ENCODE data around the gene HMGB1.

The HMGB1 gene

DNA sequence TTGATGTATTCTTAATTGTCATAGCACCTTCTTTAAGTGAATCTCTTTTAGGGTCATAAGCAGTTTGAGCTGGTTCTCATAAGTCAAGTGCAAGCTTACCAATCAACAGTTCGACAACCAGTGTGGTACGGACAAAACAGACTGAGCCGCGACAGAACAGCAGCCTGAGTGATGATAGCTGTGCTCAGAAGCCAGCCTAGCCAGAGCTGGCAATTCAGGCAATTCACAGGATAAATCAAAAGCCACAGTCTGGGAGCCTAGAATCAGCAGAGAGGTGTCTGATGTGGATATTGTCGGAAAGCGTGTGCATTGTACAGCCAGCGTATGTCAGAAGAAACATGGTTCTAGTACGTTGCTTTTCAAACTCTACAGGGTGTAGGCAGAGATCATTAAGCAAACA is 28.6 kb downstream of the HMGB1 start:
- Histone ChIP-seq H3K4me3 (ENCODE audit: low read depth in 1 of 2, low read length in 2 of 2) (no peak overlapping the region), H3K27me3 (ENCODE audit: control insufficient read depth in 1 of 2, insufficient read depth in 2 of 2, low read length in 2 of 2) (no peaks in the 10 kb centered on the region)

DNA sequence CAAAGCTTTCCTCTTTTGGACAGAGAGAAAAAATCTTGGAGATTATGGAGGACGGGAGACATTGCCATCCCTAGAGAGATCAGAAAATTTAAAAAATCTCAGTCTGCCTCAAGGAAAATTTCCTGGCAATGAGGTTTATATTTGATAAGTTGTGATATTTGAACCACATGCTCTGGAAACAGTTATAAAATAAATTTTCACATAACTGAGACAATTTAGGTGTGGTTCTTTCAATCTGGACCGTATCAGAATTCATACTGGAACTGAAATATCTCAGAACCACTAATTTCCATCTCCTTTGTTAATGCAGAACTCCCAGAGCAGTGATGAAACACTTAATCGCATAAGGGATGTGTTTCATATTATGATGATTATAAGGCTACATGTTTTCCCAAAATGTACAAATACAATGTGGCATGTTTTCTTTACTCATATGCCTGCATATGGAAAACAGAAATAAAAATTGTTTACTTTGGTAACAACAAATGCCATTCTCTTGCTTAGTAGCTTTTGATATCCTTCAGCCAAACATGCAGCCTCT is 29.8 kb downstream of the HMGB1 start:
- Histone ChIP-seq H3K9me3 (ENCODE audit: control insufficient read depth in 1 of 2, low read length in 2 of 2) (no peaks in the 10 kb centered on the region), H3K4me3 (ENCODE audit: low read depth in 1 of 2, low read length in 2 of 2) (no peak overlapping the region), H3K9ac (ENCODE audit: low read depth in 1 of 2, low read length in 2 of 2) (no peak overlapping the region), H3K27ac (ENCODE audit: low read depth, low read length) (no peak overlapping the region), H3K4me1 (ENCODE audit: control insufficient read depth in 1 of 2, insufficient read depth in 2 of 2, low read length in 2 of 2) (no peaks in the 10 kb centered on the region), H3K36me3 (ENCODE audit: control insufficient read depth in 1 of 2, insufficient read depth in 2 of 2, low read length in 2 of 2) (no peaks in the 10 kb centered on the region), H3K27me3 (ENCODE audit: control insufficient read depth in 1 of 2, insufficient read depth in 2 of 2, low read length in 2 of 2) (no peaks in the 10 kb centered on the region)

More for the DNA sequence above, 28.6 kb downstream of the HMGB1 start:
- Histone ChIP-seq H3K9me3 (ENCODE audit: control insufficient read depth in 1 of 2, low read length in 2 of 2) (no peaks in the 10 kb centered on the region), H3K36me3 (ENCODE audit: control insufficient read depth in 1 of 2, insufficient read depth in 2 of 2, low read length in 2 of 2) (no peaks in the 10 kb centered on the region), H3K27ac (ENCODE audit: low read depth, low read length) (no peak overlapping the region), H3K9ac (ENCODE audit: low read depth in 1 of 2, low read length in 2 of 2) (no peak overlapping the region), H3K4me1 (ENCODE audit: control insufficient read depth in 1 of 2, insufficient read depth in 2 of 2, low read length in 2 of 2) (no peaks in the 10 kb centered on the region)

DNA sequence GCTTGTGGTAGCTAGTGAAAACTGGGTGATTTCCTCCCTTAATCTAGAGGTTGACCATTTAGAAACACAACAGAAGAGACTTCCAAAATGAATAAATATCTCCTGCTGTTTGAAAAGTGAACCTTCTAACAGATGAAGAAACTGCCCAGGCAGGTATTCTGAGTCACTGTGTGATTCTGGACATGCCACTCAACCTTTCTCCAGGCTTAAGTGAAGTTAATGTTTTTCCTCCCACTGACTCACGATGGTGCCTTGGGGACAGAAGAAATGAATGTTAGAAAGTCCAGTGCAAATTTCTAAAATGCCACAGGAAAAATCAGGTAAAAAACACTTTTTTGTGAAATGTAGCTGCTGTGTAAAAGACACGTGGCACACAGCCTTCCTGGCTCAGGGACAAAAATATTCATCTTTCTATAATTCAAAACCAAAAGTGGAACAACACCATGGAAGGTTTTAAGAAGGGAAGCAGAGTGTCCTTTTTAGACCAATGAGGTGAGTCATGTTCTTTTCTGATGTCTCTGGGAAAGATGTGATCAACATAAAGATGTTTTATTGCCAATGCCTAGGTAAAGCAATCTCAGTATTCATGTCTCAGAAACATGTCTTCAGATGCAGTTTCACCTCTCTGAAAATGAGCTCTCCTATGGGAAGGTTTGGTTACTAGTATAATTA is 34.3 kb downstream of the HMGB1 start:
- no peaks in the 10 kb centered on the region for H3K27me3 ChIP-seq (ENCODE audit: control insufficient read depth in 1 of 2, insufficient read depth in 2 of 2, low read length in 2 of 2)
- no peak overlapping the region for H3K4me3 ChIP-seq (ENCODE audit: low read depth in 1 of 2, low read length in 2 of 2)
- H3K9me3 ChIP-seq (ENCODE audit: control insufficient read depth in 1 of 2, low read length in 2 of 2), result no peaks in the 10 kb centered on the region
- no peaks in the 10 kb centered on the region for H3K4me1 ChIP-seq (ENCODE audit: control insufficient read depth in 1 of 2, insufficient read depth in 2 of 2, low read length in 2 of 2)
- no peak overlapping the region for H3K9ac ChIP-seq (ENCODE audit: low read depth in 1 of 2, low read length in 2 of 2)
- H3K27ac ChIP-seq (ENCODE audit: low read depth, low read length), result no peak overlapping the region
- no peaks in the 10 kb centered on the region for H3K36me3 ChIP-seq (ENCODE audit: control insufficient read depth in 1 of 2, insufficient read depth in 2 of 2, low read length in 2 of 2)

DNA sequence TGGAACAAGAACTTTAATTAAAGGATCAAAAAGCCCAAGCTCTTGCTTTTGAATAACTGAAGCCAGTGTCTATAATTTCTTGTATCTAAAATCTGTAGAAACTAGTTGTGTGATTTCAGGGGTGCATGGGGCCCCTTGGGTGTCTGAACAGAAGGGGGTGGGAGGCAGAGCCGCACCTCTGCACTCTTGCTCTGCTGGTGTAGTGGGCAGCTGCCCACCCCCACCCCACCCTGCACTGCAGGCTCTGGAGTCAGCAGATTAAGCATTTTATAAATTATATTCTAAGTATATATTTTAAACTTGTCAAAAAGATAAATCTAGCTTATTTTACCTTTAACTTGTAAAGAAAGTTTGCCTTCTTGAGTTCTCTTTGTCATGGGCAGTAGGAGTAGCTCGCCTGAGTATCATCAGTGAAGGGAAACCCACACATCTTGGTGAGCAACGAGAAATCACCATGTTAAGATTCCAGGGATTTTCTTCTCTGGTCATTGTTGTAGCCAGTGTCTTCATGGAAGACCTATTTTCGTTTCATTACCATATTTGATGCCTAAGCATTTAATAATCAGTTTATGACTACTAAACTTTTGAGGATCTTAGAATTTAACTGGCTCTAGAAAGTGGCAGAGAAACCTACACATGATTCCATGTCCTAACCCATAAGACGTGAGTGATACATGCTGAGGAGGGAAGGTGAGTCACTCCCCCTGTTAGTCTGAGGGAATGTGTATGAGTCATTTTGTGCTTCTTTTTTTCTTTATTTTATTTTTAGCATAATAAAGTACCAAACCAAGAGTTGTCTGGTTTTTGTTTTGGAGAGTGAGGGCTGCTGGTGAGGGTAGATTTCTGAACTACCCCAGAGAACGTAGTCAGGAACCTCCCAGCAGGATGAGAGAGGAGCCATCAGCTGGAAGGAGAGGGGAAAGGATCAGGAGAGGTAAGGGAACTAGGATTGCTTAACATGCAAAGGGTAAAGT is 35.7 kb downstream of the HMGB1 start:
- no peaks in the 10 kb centered on the region for H3K9me3 ChIP-seq (ENCODE audit: control insufficient read depth in 1 of 2, low read length in 2 of 2)
- no peak overlapping the region for H3K9ac ChIP-seq (ENCODE audit: low read depth in 1 of 2, low read length in 2 of 2)
- no peaks in the 10 kb centered on the region for H3K27me3 ChIP-seq (ENCODE audit: control insufficient read depth in 1 of 2, insufficient read depth in 2 of 2, low read length in 2 of 2)
- H3K36me3 ChIP-seq (ENCODE audit: control insufficient read depth in 1 of 2, insufficient read depth in 2 of 2, low read length in 2 of 2), result no peaks in the 10 kb centered on the region
- no peak overlapping the region for H3K4me3 ChIP-seq (ENCODE audit: low read depth in 1 of 2, low read length in 2 of 2)
- no peak overlapping the region for H3K27ac ChIP-seq (ENCODE audit: low read depth, low read length)
- H3K4me1 ChIP-seq (ENCODE audit: control insufficient read depth in 1 of 2, insufficient read depth in 2 of 2, low read length in 2 of 2), result no peaks in the 10 kb centered on the region

DNA sequence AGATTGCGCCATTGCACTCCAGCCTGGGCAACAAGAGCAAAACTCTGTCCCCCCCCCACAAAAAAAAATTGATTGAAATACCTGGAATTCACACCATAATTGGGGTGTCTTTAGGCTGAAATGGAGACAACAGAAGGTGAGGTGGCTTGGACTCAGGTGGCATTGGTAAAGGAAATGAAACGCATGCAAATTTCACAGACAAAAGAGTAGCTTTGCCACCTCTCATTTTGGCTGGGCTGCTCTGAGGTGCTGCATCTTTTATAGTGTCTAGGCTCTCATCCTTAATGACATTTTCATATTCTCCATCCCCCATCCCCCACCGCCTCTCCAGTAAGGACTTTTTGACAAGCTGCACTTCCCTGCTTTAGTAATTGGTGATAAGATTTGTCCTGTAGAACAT is 36.5 kb downstream of the HMGB1 start:
- Histone ChIP-seq H3K9me3 (ENCODE audit: control insufficient read depth in 1 of 2, low read length in 2 of 2) (no peaks in the 10 kb centered on the region), H3K4me1 (ENCODE audit: control insufficient read depth in 1 of 2, insufficient read depth in 2 of 2, low read length in 2 of 2) (no peaks in the 10 kb centered on the region), H3K27me3 (ENCODE audit: control insufficient read depth in 1 of 2, insufficient read depth in 2 of 2, low read length in 2 of 2) (no peaks in the 10 kb centered on the region), H3K9ac (ENCODE audit: low read depth in 1 of 2, low read length in 2 of 2) (no peak overlapping the region), H3K36me3 (ENCODE audit: control insufficient read depth in 1 of 2, insufficient read depth in 2 of 2, low read length in 2 of 2) (no peaks in the 10 kb centered on the region), H3K4me3 (ENCODE audit: low read depth in 1 of 2, low read length in 2 of 2) (no peak overlapping the region), H3K27ac (ENCODE audit: low read depth, low read length) (no peak overlapping the region)

DNA sequence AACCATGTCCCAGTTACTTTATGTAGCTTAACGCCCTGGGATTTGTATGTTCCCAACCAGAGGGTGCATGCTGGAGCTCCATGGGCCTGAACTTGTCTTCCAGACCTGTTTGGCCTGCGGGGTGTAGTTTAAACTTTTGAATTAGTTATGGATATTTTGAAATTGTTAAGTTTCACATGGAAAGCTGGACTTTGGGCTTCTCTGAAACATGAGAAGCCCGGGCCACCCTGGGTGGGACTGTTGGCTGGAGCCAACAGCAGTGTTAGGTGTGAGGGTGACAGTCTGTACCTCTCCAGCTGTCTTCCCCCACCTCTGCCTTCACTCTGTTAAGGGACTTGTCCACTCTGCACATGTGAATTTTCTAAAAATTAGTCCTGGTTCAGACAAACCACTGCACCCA is 41.8 kb downstream of the HMGB1 start:
- no peak overlapping the region for H3K9ac ChIP-seq (ENCODE audit: low read depth in 1 of 2, low read length in 2 of 2)
- no peaks in the 10 kb centered on the region for H3K9me3 ChIP-seq (ENCODE audit: control insufficient read depth in 1 of 2, low read length in 2 of 2)
- no peaks in the 10 kb centered on the region for H3K27me3 ChIP-seq (ENCODE audit: control insufficient read depth in 1 of 2, insufficient read depth in 2 of 2, low read length in 2 of 2)
- no peak overlapping the region for H3K4me3 ChIP-seq (ENCODE audit: low read depth in 1 of 2, low read length in 2 of 2)
- no peaks in the 10 kb centered on the region for H3K36me3 ChIP-seq (ENCODE audit: control insufficient read depth in 1 of 2, insufficient read depth in 2 of 2, low read length in 2 of 2)
- peaks cover 8 to 13% of the 10 kb centered on the region in 2 donors for H3K4me1 ChIP-seq (ENCODE audit: control insufficient read depth in 1 of 2, insufficient read depth in 2 of 2, low read length in 2 of 2)
- H3K27ac ChIP-seq (ENCODE audit: low read depth, low read length), result no peak overlapping the region

DNA sequence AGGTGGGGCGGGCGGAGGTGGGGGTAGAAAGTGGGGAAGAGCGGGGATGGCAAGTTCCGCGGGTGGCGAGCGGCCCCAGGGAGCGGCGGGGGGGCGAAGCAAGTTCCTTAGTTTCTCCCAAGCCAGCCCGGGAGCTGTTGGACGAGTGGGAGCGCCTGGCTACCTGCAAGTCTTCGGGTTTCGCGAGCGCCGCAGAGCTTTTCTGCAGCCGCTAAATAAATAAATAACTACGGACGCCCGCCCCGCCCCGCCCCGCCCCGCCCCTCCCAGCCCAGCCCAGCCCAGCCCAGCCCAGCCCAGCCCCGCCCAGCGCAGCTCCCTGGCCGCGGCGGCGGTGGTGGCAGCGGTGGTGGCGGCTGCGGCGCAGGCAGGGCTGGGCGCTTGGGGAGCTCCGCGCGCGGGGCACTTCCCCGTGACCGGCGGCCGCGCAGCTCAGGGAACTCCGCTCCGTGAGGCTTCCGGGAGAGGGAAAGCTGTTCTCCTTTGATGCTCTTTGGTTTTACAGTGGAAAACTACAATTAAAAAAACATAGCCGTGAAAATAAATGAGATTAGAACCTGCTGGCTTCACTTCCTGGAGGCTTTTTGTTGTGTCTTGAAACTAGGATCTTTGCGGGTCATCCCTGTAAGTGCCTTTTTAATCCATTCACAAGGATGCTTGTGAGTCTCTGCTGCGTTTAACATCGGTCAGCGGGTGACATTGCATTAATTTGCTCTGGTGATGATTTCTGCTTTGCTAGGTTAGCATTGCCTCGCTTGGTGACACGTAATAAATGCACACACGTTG is 43.5 kb downstream of the HMGB1 start, which contains the start of gene UBE2L5:
UBE2L5 (plus strand) TSS at position 440 of the 786 bp plus-strand sequence. CDS start 5,498 bp downstream, outside the sequence.
- Histone ChIP-seq H3K9ac (ENCODE audit: low read depth in 1 of 2, low read length in 2 of 2) (peak within 1 kb of the TSS; percentile 65 to 87), H3K9me3 (ENCODE audit: control insufficient read depth in 1 of 2, low read length in 2 of 2) (no peaks in the 10 kb centered on the region), H3K27me3 (ENCODE audit: control insufficient read depth in 1 of 2, insufficient read depth in 2 of 2, low read length in 2 of 2) (no peaks in the 10 kb centered on the region), H3K4me1 (ENCODE audit: control insufficient read depth in 1 of 2, insufficient read depth in 2 of 2, low read length in 2 of 2) (peaks cover 8 to 13% of the 10 kb centered on the region in 2 donors), H3K27ac (ENCODE audit: low read depth, low read length) (peak within 1 kb of the TSS; percentile 70), H3K36me3 (ENCODE audit: control insufficient read depth in 1 of 2, insufficient read depth in 2 of 2, low read length in 2 of 2) (no peaks in the 10 kb centered on the region), H3K4me3 (ENCODE audit: low read depth in 1 of 2, low read length in 2 of 2) (peak within 1 kb of the TSS; percentile 74 to 82)

DNA sequence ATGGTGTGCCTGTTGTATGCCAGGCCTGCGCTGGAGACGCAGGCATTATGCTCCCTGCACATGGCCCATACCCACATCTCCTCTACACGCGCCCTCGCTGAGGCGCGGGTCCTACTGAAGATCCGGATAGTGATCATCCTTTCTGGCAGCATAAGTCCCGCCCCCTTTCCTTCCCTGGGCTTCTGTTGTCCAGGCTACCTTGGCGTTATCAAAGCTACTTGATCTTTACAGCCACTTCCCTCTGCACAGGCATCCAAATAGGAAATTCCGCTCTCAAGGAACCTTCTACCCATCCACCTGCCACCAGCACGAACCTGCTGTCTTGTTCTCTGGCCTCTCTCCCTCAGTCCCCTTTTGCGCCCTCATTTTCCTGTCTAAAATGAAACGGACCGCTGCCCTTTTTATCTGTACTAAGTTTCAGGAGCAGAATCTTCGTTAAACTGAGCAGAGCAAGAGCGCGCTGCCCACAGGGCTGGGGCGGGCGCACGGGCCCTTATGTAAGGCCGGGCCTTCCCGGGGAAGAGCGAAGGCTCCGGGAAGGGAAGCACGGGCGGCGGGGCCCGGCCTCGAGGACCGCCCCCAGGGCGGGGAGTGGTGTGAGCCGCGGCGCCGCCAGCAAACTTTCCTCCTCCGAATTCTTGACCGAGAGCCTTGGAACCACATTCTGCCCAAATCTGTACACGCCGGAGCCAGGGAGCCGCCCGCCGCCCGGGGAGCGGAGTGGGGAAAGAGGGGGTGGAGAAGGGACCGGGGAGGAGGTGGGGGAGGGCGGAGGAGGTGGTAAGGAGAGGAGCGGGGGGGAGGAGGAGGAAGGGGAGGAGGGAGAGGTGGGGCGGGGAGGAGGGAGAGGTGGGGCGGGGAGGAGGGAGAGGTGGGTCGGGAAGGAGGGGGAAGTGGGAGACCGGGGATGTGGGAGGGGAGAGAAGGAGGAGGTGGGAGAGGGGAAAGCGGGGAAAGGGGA is 44.4 kb downstream of the HMGB1 start:
- Histone ChIP-seq H3K27me3 (ENCODE audit: control insufficient read depth in 1 of 2, insufficient read depth in 2 of 2, low read length in 2 of 2) (no peaks in the 10 kb centered on the region), H3K27ac (ENCODE audit: low read depth, low read length) (peak overlapping the region; percentile 70), H3K36me3 (ENCODE audit: control insufficient read depth in 1 of 2, insufficient read depth in 2 of 2, low read length in 2 of 2) (no peaks in the 10 kb centered on the region), H3K9ac (ENCODE audit: low read depth in 1 of 2, low read length in 2 of 2) (peak overlapping the region; percentile 65 to 87), H3K4me3 (ENCODE audit: low read depth in 1 of 2, low read length in 2 of 2) (peak overlapping the region; percentile 57 to 74), H3K9me3 (ENCODE audit: control insufficient read depth in 1 of 2, low read length in 2 of 2) (no peaks in the 10 kb centered on the region), H3K4me1 (ENCODE audit: control insufficient read depth in 1 of 2, insufficient read depth in 2 of 2, low read length in 2 of 2) (peaks cover 8 to 13% of the 10 kb centered on the region in 2 donors)
